KMS-11 (cell line): Measurements from ENCODE around the gene ATP6V1B1.
"Not testable (repeated sequence)": the region's sequence is repeated elsewhere in the genome, so short reads cannot be mapped to it uniquely, and the experiment has no call there.

Source experiments
- H2AFZ ChIP-seq: fragments of 200-600 bp; sonication (generic); 2 replicates; pipeline ENCODE4 v1.6.1; 2016; ENCODE audit warnings: antibody characterized with exemption, mixed run types, low read depth
- H3K27ac ChIP-seq: fragments of 200-600 bp; sonication (generic); 2 replicates; pipeline ENCODE4 v1.6.1; 2016; ENCODE audit warnings: mild to moderate bottlenecking, mixed run types
- H3K27me3 ChIP-seq: fragments of 200-600 bp; sonication (generic); 2 replicates; pipeline ENCODE4 v1.6.1; 2017; ENCODE audit warnings: mild to moderate bottlenecking, low read depth, mixed run types, moderate library complexity; ENCODE audit not compliant: insufficient read depth
- H3K36me3 ChIP-seq: fragments of 200-600 bp; sonication (generic); 2 replicates; pipeline ENCODE4 v1.6.1; 2017; ENCODE audit warnings: mild to moderate bottlenecking, mixed run types; ENCODE audit not compliant: insufficient read depth
- H3K4me1 ChIP-seq: fragments of 200-600 bp; sonication (generic); 2 replicates; pipeline ENCODE4 v1.6.1; 2016; ENCODE audit warnings: mild to moderate bottlenecking, low read depth, mixed run types; ENCODE audit not compliant: poor library complexity, severe bottlenecking
- H3K4me2 ChIP-seq: fragments of 200-600 bp; sonication (generic); 2 replicates; pipeline ENCODE4 v1.7.0; 2016; ENCODE audit warnings: mild to moderate bottlenecking, mixed run types
- H3K4me3 ChIP-seq: fragments of 200-600 bp; sonication (generic); IDR thresholded peaks from 2 replicates; pipeline ENCODE4 v1.6.1; 2017; ENCODE audit warnings: low read depth, low read length, mixed read lengths; ENCODE audit not compliant: insufficient read depth
- H3K79me2 ChIP-seq: fragments of 200-600 bp; sonication (generic); 2 replicates; pipeline ENCODE4 v1.6.1; 2016; ENCODE audit warnings: low read depth, mixed run types; ENCODE audit not compliant: insufficient read depth
- H3K9ac ChIP-seq: fragments of 200-600 bp; sonication (generic); 2 replicates; pipeline ENCODE4 v1.6.1; 2016; ENCODE audit warnings: mild to moderate bottlenecking, mixed run types
- H4K20me1 ChIP-seq: fragments of 200-600 bp; sonication (generic); 2 replicates; pipeline ENCODE4 v1.6.1; 2016; ENCODE audit warnings: mild to moderate bottlenecking, mixed run types; ENCODE audit not compliant: insufficient read depth
- TF ChIP-seq, protein P1 (sequence below): fragments of 200-600 bp; sonication (generic); conservative IDR thresholded peaks from 2 replicates; pipeline ENCODE4 v1.6.1; 2017; ENCODE audit warnings: low read depth, mild to moderate bottlenecking, antibody characterized with exemption, low read length, moderate library complexity, mixed read lengths

Gene ATP6V1B1

DNA sequence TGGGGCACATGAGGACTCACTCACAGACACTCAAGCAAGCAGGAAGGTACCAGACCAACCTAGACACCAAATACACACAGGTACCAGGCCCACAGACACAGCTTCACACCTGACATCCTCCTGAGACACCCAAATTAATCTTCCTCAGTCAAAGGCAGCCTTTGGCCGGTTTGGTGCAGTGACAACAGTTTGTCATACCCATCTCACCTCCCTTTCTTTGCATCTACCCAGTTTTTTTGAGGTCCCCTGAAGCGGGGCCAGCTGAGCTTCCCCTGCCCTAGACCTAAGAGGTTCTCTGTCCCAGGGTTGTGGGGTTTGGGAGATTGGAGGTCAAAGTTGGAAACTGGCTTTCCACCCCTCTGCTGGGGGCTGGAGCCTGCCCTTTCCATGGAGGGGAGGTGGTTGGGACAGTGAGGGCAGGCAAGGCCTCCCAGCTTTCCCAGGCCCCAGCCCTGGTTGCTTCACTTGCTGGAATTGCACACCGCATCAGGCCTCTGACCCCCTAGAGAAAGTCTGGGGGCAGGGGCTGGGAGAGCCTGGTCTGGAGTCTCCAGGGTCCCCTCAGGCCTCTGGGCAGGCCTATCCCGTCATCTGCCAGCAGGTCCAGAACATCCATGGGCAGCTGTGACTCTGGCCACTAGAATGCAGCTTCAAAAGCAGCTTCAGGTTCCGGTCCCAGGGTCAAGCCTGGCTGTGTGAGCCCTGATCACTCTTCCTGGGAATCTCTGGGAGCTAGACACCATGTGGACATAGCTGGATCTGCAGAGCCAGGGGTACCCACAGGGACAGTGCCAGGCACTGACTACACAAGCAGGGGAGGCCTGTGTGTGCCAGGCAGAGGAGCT, 71.5 kb downstream of the ATP6V1B1 start:
- Histone ChIP-seq H3K36me3 (no peaks in the 10 kb centered on the region), H3K79me2 (no peaks in the 10 kb centered on the region)

DNA sequence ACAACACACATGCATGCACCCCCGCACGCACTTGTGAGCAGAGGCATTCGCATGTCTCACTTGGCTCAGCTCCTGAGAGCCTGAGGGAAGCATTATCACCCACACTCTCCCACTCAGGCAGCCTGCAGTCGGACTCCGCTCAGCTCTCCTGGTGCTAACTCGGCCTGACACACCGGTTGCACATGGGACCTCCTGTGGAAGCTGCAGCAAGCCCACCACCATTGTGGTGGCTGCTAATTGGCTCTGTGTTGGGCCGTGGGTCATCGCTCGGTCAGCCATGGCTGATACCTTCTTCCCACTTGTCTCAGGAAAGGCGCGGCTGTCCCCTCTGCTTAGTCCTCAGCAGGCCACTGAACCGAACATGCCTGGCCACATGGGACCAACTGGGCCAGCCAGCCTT, 72.6 kb downstream of the ATP6V1B1 start:
- Histone ChIP-seq H3K4me1 (no peaks in the 10 kb centered on the region), H3K4me2 (no peak overlapping the region), H3K36me3 (no peaks in the 10 kb centered on the region), H2AFZ (no peak overlapping the region), H4K20me1 (no peaks in the 10 kb centered on the region), H3K27me3 (no peaks in the 10 kb centered on the region), H3K9ac (no peak overlapping the region), H3K4me3 (no peak overlapping the region), H3K27ac (no peak overlapping the region), H3K79me2 (no peaks in the 10 kb centered on the region)
- TF ChIP-seq, protein P1, sequence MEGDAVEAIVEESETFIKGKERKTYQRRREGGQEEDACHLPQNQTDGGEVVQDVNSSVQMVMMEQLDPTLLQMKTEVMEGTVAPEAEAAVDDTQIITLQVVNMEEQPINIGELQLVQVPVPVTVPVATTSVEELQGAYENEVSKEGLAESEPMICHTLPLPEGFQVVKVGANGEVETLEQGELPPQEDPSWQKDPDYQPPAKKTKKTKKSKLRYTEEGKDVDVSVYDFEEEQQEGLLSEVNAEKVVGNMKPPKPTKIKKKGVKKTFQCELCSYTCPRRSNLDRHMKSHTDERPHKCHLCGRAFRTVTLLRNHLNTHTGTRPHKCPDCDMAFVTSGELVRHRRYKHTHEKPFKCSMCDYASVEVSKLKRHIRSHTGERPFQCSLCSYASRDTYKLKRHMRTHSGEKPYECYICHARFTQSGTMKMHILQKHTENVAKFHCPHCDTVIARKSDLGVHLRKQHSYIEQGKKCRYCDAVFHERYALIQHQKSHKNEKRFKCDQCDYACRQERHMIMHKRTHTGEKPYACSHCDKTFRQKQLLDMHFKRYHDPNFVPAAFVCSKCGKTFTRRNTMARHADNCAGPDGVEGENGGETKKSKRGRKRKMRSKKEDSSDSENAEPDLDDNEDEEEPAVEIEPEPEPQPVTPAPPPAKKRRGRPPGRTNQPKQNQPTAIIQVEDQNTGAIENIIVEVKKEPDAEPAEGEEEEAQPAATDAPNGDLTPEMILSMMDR: no peak

More for the DNA sequence above, 71.5 kb downstream of the ATP6V1B1 start:
- TF ChIP-seq, protein P1: no peak
- H3K4me2 ChIP-seq: no peak overlapping the region
- H3K9ac ChIP-seq: no peak overlapping the region
- H3K4me3 ChIP-seq: no peak overlapping the region
- H2AFZ ChIP-seq: no peak overlapping the region
- H3K4me1 ChIP-seq: no peaks in the 10 kb centered on the region
- no peaks in the 10 kb centered on the region for H3K27me3 ChIP-seq
- no peaks in the 10 kb centered on the region for H4K20me1 ChIP-seq
- H3K27ac ChIP-seq: no peak overlapping the region

- H3K27me3 ChIP-seq, H3K4me1 ChIP-seq, H3K9ac ChIP-seq, H3K4me2 ChIP-seq, H3K27ac ChIP-seq, H4K20me1 ChIP-seq, H3K4me3 ChIP-seq, H3K79me2 ChIP-seq, H2AFZ ChIP-seq, H3K36me3 ChIP-seq: not testable (repeated sequence)
These were observed 76.1 kb downstream of the ATP6V1B1 start for GRCh38 chr2:71011786-71012185.
